ENCODE results near the gene TRAF3IP1.
A peak's percentile ranks its signal among the peaks of the same experiment; 100 is the strongest.

Gene TRAF3IP1

GRCh38 chr2:238338710-238339394 is 18.5 kb downstream of the TRAF3IP1 start:
- H3K27ac ChIP-seq = no peak overlapping the region
- TF ChIP-seq CTCF (conservative IDR thresholded peaks at IDR 0.05) = no peak

GRCh38 chr2:238339395-238339780 is 19.1 kb downstream of the TRAF3IP1 start:
- no peak for TF ChIP-seq CTCF (conservative IDR thresholded peaks at IDR 0.05)
- H3K27ac ChIP-seq = no peak overlapping the region

GRCh38 chr2:238339814-238340213 is 19.5 kb downstream of the TRAF3IP1 start:
- peak; percentile 73 for TF ChIP-seq CTCF (conservative IDR thresholded peaks at IDR 0.05)
- no peak overlapping the region for H3K27ac ChIP-seq

- no peak overlapping the region for H3K27ac ChIP-seq
- no peak for TF ChIP-seq CTCF (conservative IDR thresholded peaks at IDR 0.05)
Observed at GRCh38 chr2:238341536-238341935, 21.2 kb downstream of the TRAF3IP1 start.

- H3K27ac ChIP-seq = no peak overlapping the region
- TF ChIP-seq CTCF (conservative IDR thresholded peaks at IDR 0.05) = no peak
Observed at GRCh38 chr2:238344035-238344434, 23.7 kb downstream of the TRAF3IP1 start.

GRCh38 chr2:238344517-238344916 is 24.2 kb downstream of the TRAF3IP1 start:
- no peak for TF ChIP-seq CTCF (conservative IDR thresholded peaks at IDR 0.05)

GRCh38 chr2:238345297-238345968 is 25.1 kb downstream of the TRAF3IP1 start:
- no peak for TF ChIP-seq CTCF (conservative IDR thresholded peaks at IDR 0.05)
- no peak overlapping the region for H3K27ac ChIP-seq

More at GRCh38 chr2:238344517-238344916, 24.2 kb downstream of the TRAF3IP1 start:
- no peak overlapping the region for H3K27ac ChIP-seq

Measured in VCaP (cell line).